Transverse colon (tissue), 4 donors: Measurements from ENCODE around the gene SPRYD4. TPM values are rescaled to one million over a fixed set of nuclear protein-coding genes. Genes with fewer than 3 reads are reported as not detected.

Experiments used
- DNase-seq: peaks from one replicate; pipeline ENCODE4 v3.0.0-alpha.2; 2019
- H3K27ac ChIP-seq, 4 donors: fragments of 200-600 bp; sonication (generic); 2 replicates each; pipeline ENCODE4 v1.5.1; 2016 to 2018; ENCODE audit warnings: inconsistent platforms in 4 of 4
- H3K27me3 ChIP-seq: fragments of 200-600 bp; sonication (generic); 2 replicates; pipeline ENCODE4 v1.5.1; 2017; ENCODE audit warnings: inconsistent platforms
- H3K36me3 ChIP-seq, 4 donors: fragments of 200-600 bp; sonication (generic); 2 replicates each; pipeline ENCODE4 v1.5.1; 2017 to 2019; ENCODE audit warnings: inconsistent platforms in 4 of 4
- H3K4me1 ChIP-seq, 4 donors: fragments of 200-600 bp; sonication (generic); 2 replicates each; pipeline ENCODE4 v1.5.1; 2017 to 2020; ENCODE audit warnings: inconsistent platforms in 4 of 4
- H3K4me3 ChIP-seq, 4 donors: fragments of 200-600 bp; sonication (generic); 1 replicate in 1 of 4; 2 replicates in 3 of 4; pipeline versions ENCODE4 v1.5.1 to v1.6.1; 2017 to 2019; ENCODE audit warnings: inconsistent platforms in 4 of 4
- H3K9me3 ChIP-seq, 2 donors: fragments of 200-600 bp; sonication (generic); 2 replicates each; pipeline ENCODE4 v1.5.1; 2017 to 2019; ENCODE audit warnings: inconsistent platforms in 2 of 2
- CTCF ChIP-seq, 5 experiments: fragments of 200-600 bp in 3 of 5; fragments of 450-650 bp in 2 of 5; sonication (generic) in 3 of 5; IDR thresholded peaks; 1 replicate in 2 of 5; 2 replicates in 3 of 5; pipeline ENCODE4 v1.5.1; 2016 to 2017; ENCODE audit warnings: antibody characterized with exemption in 5 of 5, inconsistent platforms in 3 of 5, mild to moderate bottlenecking in 2 of 5, moderate library complexity in 1 of 5
- EP300 ChIP-seq: sonication (generic); formaldehyde crosslinking; IDR thresholded peaks from one replicate; pipeline ENCODE4 v1.6.1; 2017; ENCODE audit warnings: antibody characterized with exemption, low read depth
- POLR2A ChIP-seq: fragments of 450-650 bp; IDR thresholded peaks from one replicate; pipeline ENCODE4 v1.6.1; 2016; ENCODE audit warnings: antibody characterized with exemption, mild to moderate bottlenecking, moderate library complexity
- POLR2AphosphoS5 ChIP-seq, 3 donors: sonication (generic); formaldehyde crosslinking; IDR thresholded peaks; one replicate each; pipeline ENCODE4 v1.6.1; 2016; ENCODE audit warnings: antibody characterized with exemption in 3 of 3
- WGBS, 2 donors: methylation state at CpG; one replicate each; pipeline ENCODE4 v1.1.5; 2018; ENCODE audit warnings: low coverage in 1 of 2; 5-methylcytosine and 5-hydroxymethylcytosine counted together
- in situ Hi-C, 4 donors: fragments of 200-750 bp; cut with MboI; loops; one replicate each; pipeline versions ENCODE4 v1.15.0 to v1.15.1; 2017; ENCODE audit warnings: low sequenced_read_pairs in 3 of 4, low pct_ligation_motif_present in 1 of 4, low pct_unique_long_range_greater_than_20kb in 1 of 4
- intact Hi-C: fragments of 100-400 bp; cut with DNase I; formaldehyde crosslinking; loops from one replicate; pipeline ENCODE4 v1.15.1; 2023; ENCODE audit warnings: low total_unique reads
- total RNA-seq, 4 donors: library from RNA; depleted of rRNA; stranded (reverse); fragments of >200 nt; gene quantifications; one replicate each; pipeline ENCODE4 v1.1.0, GENCODE V29; 2016

SPRYD4 gene
- total RNA-seq, 4 donors from 2014 or later: 3.0 to 11.5 (median 3.9) TPM

DNA sequence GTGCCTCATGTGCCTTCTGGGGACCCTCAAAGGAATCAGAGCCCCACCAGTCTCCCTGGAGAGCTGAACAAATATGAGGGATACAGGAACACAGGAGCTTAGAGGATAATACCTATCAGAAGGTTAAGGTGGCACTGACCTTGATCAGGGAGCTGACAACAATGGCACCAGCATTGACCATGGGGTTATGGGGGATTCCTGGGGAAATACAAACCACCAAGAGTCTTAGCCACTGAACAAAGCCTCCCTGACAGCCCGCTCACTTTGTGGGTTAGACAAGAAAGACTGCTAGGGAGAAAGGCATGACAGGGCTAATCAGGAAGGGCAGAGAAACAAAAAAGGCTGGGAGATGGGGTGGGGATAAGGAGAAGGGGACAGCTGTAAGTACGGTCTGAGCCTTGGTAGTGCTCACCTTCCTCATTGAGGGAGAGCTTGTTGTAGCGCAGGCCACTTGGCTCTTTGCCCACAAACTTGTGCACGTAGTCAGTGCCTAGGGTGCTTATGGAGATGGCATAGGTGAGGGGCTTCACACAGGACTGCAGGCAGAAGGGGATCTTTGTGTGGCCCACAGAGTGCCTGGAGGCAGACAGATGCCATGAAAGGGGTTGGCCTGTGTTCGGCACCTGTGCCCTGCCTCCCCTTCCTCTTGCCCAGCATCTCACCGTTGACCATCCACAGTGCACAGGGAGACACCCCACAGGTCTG is 9.3 kb downstream of the SPRYD4 start:
- no peaks in the 10 kb centered on the region for H3K27me3 ChIP-seq
- no peaks in the 10 kb centered on the region for H3K9me3 ChIP-seq
- WGBS, 2 donors: 86 to 90% methylated on average over 4 to 6 of the region's 6 CpGs
- no peak overlapping the region for H3K27ac ChIP-seq
- intact Hi-C loops: no loop called here
- no peak for TF ChIP-seq CTCF (IDR thresholded peaks at IDR 0.05)
- TF ChIP-seq EP300: no peak
- no peak for TF ChIP-seq POLR2AphosphoS5 (IDR thresholded peaks at IDR 0.05)
- TF ChIP-seq POLR2A: no peak
- no peak for DNase-seq
- no peak overlapping the region for H3K4me3 ChIP-seq
- H3K36me3 ChIP-seq: no peaks in the 10 kb centered on the region
- in situ Hi-C loops: no loop called here
- H3K4me1 ChIP-seq: no peaks in the 10 kb centered on the region

DNA sequence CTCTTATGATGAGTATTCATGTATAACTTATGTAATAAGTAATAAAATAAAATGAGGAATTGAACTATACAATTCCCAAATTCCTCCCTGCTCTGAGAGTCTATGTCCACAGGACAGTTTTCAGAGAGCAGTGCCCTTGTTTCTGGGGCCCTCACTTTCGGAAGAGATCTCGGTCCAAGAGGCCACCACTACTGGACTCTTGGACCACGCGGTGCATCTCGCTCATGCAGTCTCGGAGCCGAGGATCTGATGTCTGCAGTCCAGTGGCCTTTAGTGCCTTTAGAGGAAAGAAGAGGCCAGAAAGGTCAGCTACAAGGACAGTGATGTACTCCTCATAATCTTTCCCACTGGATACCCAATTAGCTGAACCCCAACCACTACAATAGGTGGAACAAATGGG is 11.2 kb downstream of the SPRYD4 start:
- intact Hi-C loops (no loop called here), in situ Hi-C loops (no loop called here)
- Histone ChIP-seq H3K27ac (no peak overlapping the region), H3K36me3 (no peaks in the 10 kb centered on the region), H3K27me3 (no peaks in the 10 kb centered on the region), H3K4me1 (no peaks in the 10 kb centered on the region), H3K9me3 (no peaks in the 10 kb centered on the region), H3K4me3 (no peak overlapping the region)
- 92 to 93% methylated on average over 4 to 7 of the region's 7 CpGs for WGBS, 2 donors
- TF ChIP-seq EP300: no peak
- TF ChIP-seq CTCF (IDR thresholded peaks at IDR 0.05): no peak
- TF ChIP-seq POLR2A: no peak
- no peak for TF ChIP-seq POLR2AphosphoS5 (IDR thresholded peaks at IDR 0.05)
- no peak for DNase-seq

GRCh38 chr12:56484566-56484965 is 16.2 kb downstream of the SPRYD4 start:
- 71 to 80% methylated on average over 1 of the region's 1 CpG for WGBS, 2 donors
- H3K27ac ChIP-seq: no peak overlapping the region
- no peaks in the 10 kb centered on the region for H3K36me3 ChIP-seq
- H3K9me3 ChIP-seq: no peaks in the 10 kb centered on the region
- intact Hi-C loops (no loop called here), in situ Hi-C loops (no loop called here)
- no peak for TF ChIP-seq CTCF (IDR thresholded peaks at IDR 0.05)
- TF ChIP-seq EP300: no peak
- no peak for TF ChIP-seq POLR2A
- no peak for TF ChIP-seq POLR2AphosphoS5 (IDR thresholded peaks at IDR 0.05)
- H3K4me3 ChIP-seq: no peak overlapping the region
- H3K27me3 ChIP-seq: peaks cover 12% of the 10 kb centered on the region
- H3K4me1 ChIP-seq: peaks cover 0 to 18% (median 16%) of the 10 kb centered on the region in 4 donors
- DNase-seq: no peak

DNA sequence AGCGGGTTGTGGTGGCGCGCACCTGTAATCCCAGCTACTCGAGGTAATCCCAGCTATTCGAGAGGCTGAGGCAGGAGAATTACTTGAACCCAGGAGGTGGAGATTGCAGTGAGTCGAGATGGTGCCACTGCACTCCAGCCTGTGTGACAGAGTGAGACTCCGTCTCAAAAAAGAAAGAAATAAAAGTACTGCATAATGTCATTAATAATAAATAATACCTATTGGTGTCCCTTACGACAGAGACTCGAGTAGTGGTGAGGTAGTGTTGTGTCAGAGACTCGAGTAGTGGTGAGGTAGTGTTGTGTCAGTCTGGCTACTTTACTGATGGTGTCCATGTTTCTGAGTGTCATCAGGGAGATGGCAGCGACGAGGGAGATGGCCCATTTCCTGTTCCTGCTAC is 18.3 kb downstream of the SPRYD4 start:
- peaks cover 0 to 18% (median 16%) of the 10 kb centered on the region in 4 donors for H3K4me1 ChIP-seq
- intact Hi-C loops: no loop called here
- H3K9me3 ChIP-seq: no peaks in the 10 kb centered on the region
- no peaks in the 10 kb centered on the region for H3K36me3 ChIP-seq
- TF ChIP-seq CTCF (IDR thresholded peaks at IDR 0.05): no peak
- TF ChIP-seq POLR2AphosphoS5 (IDR thresholded peaks at IDR 0.05): no peak
- TF ChIP-seq EP300: no peak
- no peak for TF ChIP-seq POLR2A
- WGBS, 2 donors: 88 to 100% methylated on average over 1 to 12 of the region's 12 CpGs
- H3K4me3 ChIP-seq: no peak overlapping the region
- in situ Hi-C loops: no loop called here
- H3K27me3 ChIP-seq: peaks cover 31% of the 10 kb centered on the region
- no peak overlapping the region for H3K27ac ChIP-seq
- DNase-seq: no peak
